WTC11 (cell line): ENCODE measurements around the gene MACC1. TPM values are rescaled to one million over a fixed set of nuclear protein-coding genes. Genes with fewer than 3 reads are reported as not detected.

Experiments used
- ATAC-seq: fragments of 200-7000 bp; cut with Tn5 transposase; 2 replicates; pipeline ENCODE4 v1.10.0; 2021; ENCODE audit warnings: mild to moderate bottlenecking, moderate library complexity
- CTCF ChIA-PET: fragments of 300-600 bp; sonication (Branson Sonifier 250); formaldehyde crosslinking; loops from one replicate; lab custom pipeline; 2021; ENCODE audit warnings: antibody characterized with exemption; lab: Charles Lee
- POLR2A ChIA-PET: fragments of 350-600 bp; sonication (Branson Sonifier 250); formaldehyde crosslinking; loops from one replicate; lab custom pipeline; 2021; ENCODE audit warnings: antibody characterized with exemption; lab: Charles Lee
- DNase-seq: peaks from one replicate; pipeline ENCODE4 v3.0.0; 2021; ENCODE audit warnings: low spot score
- H3K27ac Mint-ChIP-seq: 2 replicates; pipeline ENCODE4 v1.8.0; 2021; ENCODE audit warnings: mixed read lengths
- H3K27me3 Mint-ChIP-seq: 2 replicates; pipeline ENCODE4 v1.8.0; 2021; ENCODE audit warnings: low read depth, mild to moderate bottlenecking, moderate library complexity, mixed read lengths
- H3K36me3 Mint-ChIP-seq: 2 replicates; pipeline ENCODE4 v1.8.0; 2021; ENCODE audit warnings: mixed read lengths
- H3K4me1 Mint-ChIP-seq: 2 replicates; pipeline ENCODE4 v1.8.0; 2022; ENCODE audit warnings: mixed read lengths
- H3K4me3 Mint-ChIP-seq: 2 replicates; pipeline ENCODE4 v1.8.0; 2021; ENCODE audit warnings: mild to moderate bottlenecking, moderate library complexity, mixed read lengths
- H3K9me3 Mint-ChIP-seq: 2 replicates; pipeline ENCODE4 v1.8.0; 2021; ENCODE audit warnings: mixed read lengths
- NFE2L1 ChIP-seq: sonication (generic); formaldehyde crosslinking; IDR thresholded peaks from 2 replicates; pipeline ENCODE4 v1.8.1; 2023; ENCODE audit warnings: missing genetic modification reagents
- NFYB ChIP-seq: sonication (generic); formaldehyde crosslinking; conservative IDR thresholded peaks from 2 replicates; pipeline ENCODE4 v1.8.0; 2022; ENCODE audit warnings: low read depth, missing genetic modification reagents
- NR2C2 ChIP-seq: sonication (generic); formaldehyde crosslinking; IDR thresholded peaks from 2 replicates; pipeline ENCODE4 v1.8.0; 2022; ENCODE audit warnings: mild to moderate bottlenecking, missing genetic modification reagents
- RELA ChIP-seq: sonication (generic); formaldehyde crosslinking; IDR thresholded peaks from 2 replicates; pipeline ENCODE4 v1.8.1; 2022; ENCODE audit warnings: missing genetic modification reagents, mild to moderate bottlenecking, borderline replicate concordance
- SOX15 ChIP-seq: fragments of 250-450 bp; sonication (Bioruptor Pico); IDR thresholded peaks from 2 replicates; pipeline ENCODE4 v1.9.0; 2021; ENCODE audit warnings: mild to moderate bottlenecking
- TCF7 ChIP-seq: sonication (generic); formaldehyde crosslinking; IDR thresholded peaks from 2 replicates; pipeline ENCODE4 v1.8.0; 2022; ENCODE audit warnings: mild to moderate bottlenecking, low read depth, missing genetic modification reagents, moderate library complexity
- TEAD4 ChIP-seq: sonication (generic); formaldehyde crosslinking; IDR thresholded peaks from 2 replicates; pipeline ENCODE4 v1.8.0; 2022; ENCODE audit warnings: mild to moderate bottlenecking, missing genetic modification reagents
- ZNF263 ChIP-seq: sonication (generic); formaldehyde crosslinking; IDR thresholded peaks from 2 replicates; pipeline ENCODE4 v1.8.1; 2022; ENCODE audit warnings: low read depth, mild to moderate bottlenecking, moderate library complexity, missing genetic modification reagents
- ZNF396 ChIP-seq: fragments of 250-450 bp; sonication (Bioruptor Pico); IDR thresholded peaks from 2 replicates; pipeline ENCODE4 v1.8.0; 2021; ENCODE audit warnings: mild to moderate bottlenecking, moderate library complexity, borderline replicate concordance
- ZNF416 ChIP-seq: fragments of 250-450 bp; sonication (Bioruptor Pico); IDR thresholded peaks from 2 replicates; pipeline ENCODE4 v1.9.0; 2021; ENCODE audit warnings: mild to moderate bottlenecking, inconsistent platforms
- ZNF671 ChIP-seq: fragments of 250-450 bp; sonication (Bioruptor Pico); IDR thresholded peaks from 2 replicates; pipeline ENCODE4 v1.8.0; 2021; ENCODE audit warnings: mild to moderate bottlenecking
- total RNA-seq: library from RNA; stranded (reverse); gene quantifications from 3 replicates; pipeline ENCODE4 v1.2.3, GENCODE V29; 2021
- TF ChIP-seq, protein P1 (sequence below): fragments of 200-600 bp; IDR thresholded peaks from 2 replicates; pipeline ENCODE4 v1.8.0; 2022; ENCODE audit warnings: antibody characterized with exemption
- TF ChIP-seq, protein P2 (sequence below): sonication (generic); formaldehyde crosslinking; IDR thresholded peaks from 2 replicates; pipeline ENCODE4 v1.8.0; 2022; ENCODE audit warnings: mild to moderate bottlenecking, missing genetic modification reagents
- TF ChIP-seq, protein P3 (sequence below): sonication (generic); formaldehyde crosslinking; IDR thresholded peaks from 2 replicates; pipeline ENCODE4 v1.8.1; 2023; ENCODE audit warnings: mild to moderate bottlenecking, missing genetic modification reagents, borderline replicate concordance
- TF ChIP-seq, protein P4 (sequence below): sonication (generic); formaldehyde crosslinking; IDR thresholded peaks from 2 replicates; pipeline ENCODE4 v1.8.0; 2022; ENCODE audit warnings: missing genetic modification reagents

MACC1 gene
- total RNA-seq, 1 experiment from 2014 or later = 14.6 TPM

DNA sequence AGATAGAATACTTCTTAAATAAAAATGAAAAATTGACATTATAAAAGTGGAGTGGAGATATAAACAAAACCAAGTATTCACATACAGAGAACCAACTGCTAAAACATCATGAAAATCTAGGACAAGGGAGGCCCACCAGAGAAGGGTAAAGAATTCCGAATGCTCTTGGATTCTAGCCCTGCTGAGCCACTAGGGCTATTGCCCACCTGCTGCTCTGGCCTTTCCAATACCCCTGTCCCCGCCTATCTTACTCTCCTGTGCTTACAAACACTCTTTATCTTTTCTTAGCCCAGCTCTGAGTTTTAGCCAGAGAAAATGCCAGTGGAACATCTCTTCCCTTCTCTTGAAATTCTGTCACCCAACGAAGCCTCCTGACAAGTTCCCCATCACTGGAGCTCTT is 100.3 kb downstream of the MACC1 start:
- Mint-ChIP-seq H3K4me3 (no peak overlapping the region), H3K27me3 (no peaks in the 10 kb centered on the region), H3K4me1 (peaks cover 84% of the 10 kb centered on the region), H3K36me3 (peaks cover 27% of the 10 kb centered on the region)
- DNase-seq (peak; percentile 42), ATAC-seq (peak; percentile 69)
- ChIA-PET CTCF (no interaction called here), POLR2A (no interaction called here)
- TF ChIP-seq, protein P1, sequence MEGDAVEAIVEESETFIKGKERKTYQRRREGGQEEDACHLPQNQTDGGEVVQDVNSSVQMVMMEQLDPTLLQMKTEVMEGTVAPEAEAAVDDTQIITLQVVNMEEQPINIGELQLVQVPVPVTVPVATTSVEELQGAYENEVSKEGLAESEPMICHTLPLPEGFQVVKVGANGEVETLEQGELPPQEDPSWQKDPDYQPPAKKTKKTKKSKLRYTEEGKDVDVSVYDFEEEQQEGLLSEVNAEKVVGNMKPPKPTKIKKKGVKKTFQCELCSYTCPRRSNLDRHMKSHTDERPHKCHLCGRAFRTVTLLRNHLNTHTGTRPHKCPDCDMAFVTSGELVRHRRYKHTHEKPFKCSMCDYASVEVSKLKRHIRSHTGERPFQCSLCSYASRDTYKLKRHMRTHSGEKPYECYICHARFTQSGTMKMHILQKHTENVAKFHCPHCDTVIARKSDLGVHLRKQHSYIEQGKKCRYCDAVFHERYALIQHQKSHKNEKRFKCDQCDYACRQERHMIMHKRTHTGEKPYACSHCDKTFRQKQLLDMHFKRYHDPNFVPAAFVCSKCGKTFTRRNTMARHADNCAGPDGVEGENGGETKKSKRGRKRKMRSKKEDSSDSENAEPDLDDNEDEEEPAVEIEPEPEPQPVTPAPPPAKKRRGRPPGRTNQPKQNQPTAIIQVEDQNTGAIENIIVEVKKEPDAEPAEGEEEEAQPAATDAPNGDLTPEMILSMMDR = no peak
- TF ChIP-seq NR2C2 (CRISPR knock-in tag) = no peak
- TF ChIP-seq, protein P2, sequence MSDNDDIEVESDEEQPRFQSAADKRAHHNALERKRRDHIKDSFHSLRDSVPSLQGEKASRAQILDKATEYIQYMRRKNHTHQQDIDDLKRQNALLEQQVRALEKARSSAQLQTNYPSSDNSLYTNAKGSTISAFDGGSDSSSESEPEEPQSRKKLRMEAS (CRISPR knock-in tag) = no peak
- TF ChIP-seq, all 79 proteins: peak for 0
- Mint-ChIP-seq H3K9me3 (peaks cover 3% of the 10 kb centered on the region; the same call in 1 of the 2 replicates), H3K27ac (peak overlapping the region; percentile 61)

DNA sequence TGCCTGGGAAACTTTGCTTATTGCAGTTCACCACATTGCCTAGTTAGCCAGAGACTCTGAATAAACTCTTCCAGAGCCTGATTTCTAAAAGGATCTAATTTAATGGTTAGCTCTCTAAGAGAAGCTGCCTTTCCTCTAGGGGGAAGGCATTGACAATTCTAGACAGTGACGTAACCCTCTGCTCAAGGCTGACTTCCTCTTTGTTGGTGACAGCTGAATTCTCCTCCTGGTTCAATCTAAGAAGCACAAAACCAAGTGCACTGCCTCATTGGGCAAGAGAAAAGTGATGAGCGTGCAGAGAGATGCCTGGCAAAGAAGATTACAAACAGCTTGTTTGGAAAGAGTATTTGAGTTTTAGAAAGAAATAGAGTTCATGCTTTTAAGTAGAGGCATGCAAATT is 102.7 kb downstream of the MACC1 start:
- Mint-ChIP-seq H3K27me3 (no peaks in the 10 kb centered on the region), H3K9me3 (peaks cover 3% of the 10 kb centered on the region; the same call in 1 of the 2 replicates), H3K36me3 (peaks cover 39% of the 10 kb centered on the region), H3K27ac (peak overlapping the region; percentile 58), H3K4me1 (peaks cover 89% of the 10 kb centered on the region), H3K4me3 (no peak overlapping the region)
- no peak for DNase-seq
- peak; percentile 49 for ATAC-seq
- no peak for TF ChIP-seq SOX15 (CRISPR knock-in tag)
- no peak for TF ChIP-seq NFE2L1
- no peak for TF ChIP-seq RELA
- no peak for TF ChIP-seq NFYB
- TF ChIP-seq ZNF396 (CRISPR knock-in tag) = no peak
- no peak for TF ChIP-seq ZNF416 (CRISPR knock-in tag)
- TF ChIP-seq ZNF671 (CRISPR knock-in tag) = no peak
- TF ChIP-seq, protein P3, sequence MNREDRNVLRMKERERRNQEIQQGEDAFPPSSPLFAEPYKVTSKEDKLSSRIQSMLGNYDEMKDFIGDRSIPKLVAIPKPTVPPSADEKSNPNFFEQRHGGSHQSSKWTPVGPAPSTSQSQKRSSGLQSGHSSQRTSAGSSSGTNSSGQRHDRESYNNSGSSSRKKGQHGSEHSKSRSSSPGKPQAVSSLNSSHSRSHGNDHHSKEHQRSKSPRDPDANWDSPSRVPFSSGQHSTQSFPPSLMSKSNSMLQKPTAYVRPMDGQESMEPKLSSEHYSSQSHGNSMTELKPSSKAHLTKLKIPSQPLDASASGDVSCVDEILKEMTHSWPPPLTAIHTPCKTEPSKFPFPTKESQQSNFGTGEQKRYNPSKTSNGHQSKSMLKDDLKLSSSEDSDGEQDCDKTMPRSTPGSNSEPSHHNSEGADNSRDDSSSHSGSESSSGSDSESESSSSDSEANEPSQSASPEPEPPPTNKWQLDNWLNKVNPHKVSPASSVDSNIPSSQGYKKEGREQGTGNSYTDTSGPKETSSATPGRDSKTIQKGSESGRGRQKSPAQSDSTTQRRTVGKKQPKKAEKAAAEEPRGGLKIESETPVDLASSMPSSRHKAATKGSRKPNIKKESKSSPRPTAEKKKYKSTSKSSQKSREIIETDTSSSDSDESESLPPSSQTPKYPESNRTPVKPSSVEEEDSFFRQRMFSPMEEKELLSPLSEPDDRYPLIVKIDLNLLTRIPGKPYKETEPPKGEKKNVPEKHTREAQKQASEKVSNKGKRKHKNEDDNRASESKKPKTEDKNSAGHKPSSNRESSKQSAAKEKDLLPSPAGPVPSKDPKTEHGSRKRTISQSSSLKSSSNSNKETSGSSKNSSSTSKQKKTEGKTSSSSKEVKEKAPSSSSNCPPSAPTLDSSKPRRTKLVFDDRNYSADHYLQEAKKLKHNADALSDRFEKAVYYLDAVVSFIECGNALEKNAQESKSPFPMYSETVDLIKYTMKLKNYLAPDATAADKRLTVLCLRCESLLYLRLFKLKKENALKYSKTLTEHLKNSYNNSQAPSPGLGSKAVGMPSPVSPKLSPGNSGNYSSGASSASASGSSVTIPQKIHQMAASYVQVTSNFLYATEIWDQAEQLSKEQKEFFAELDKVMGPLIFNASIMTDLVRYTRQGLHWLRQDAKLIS (CRISPR knock-in tag) = no peak
- TF ChIP-seq ZNF263 = no peak
- no peak for TF ChIP-seq TEAD4
- TF ChIP-seq, protein P1 = no peak
- TF ChIP-seq, protein P4, sequence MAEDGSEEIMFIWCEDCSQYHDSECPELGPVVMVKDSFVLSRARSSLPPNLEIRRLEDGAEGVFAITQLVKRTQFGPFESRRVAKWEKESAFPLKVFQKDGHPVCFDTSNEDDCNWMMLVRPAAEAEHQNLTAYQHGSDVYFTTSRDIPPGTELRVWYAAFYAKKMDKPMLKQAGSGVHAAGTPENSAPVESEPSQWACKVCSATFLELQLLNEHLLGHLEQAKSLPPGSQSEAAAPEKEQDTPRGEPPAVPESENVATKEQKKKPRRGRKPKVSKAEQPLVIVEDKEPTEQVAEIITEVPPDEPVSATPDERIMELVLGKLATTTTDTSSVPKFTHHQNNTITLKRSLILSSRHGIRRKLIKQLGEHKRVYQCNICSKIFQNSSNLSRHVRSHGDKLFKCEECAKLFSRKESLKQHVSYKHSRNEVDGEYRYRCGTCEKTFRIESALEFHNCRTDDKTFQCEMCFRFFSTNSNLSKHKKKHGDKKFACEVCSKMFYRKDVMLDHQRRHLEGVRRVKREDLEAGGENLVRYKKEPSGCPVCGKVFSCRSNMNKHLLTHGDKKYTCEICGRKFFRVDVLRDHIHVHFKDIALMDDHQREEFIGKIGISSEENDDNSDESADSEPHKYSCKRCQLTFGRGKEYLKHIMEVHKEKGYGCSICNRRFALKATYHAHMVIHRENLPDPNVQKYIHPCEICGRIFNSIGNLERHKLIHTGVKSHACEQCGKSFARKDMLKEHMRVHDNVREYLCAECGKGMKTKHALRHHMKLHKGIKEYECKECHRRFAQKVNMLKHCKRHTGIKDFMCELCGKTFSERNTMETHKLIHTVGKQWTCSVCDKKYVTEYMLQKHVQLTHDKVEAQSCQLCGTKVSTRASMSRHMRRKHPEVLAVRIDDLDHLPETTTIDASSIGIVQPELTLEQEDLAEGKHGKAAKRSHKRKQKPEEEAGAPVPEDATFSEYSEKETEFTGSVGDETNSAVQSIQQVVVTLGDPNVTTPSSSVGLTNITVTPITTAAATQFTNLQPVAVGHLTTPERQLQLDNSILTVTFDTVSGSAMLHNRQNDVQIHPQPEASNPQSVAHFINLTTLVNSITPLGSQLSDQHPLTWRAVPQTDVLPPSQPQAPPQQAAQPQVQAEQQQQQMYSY = no peak
- no peak for TF ChIP-seq TCF7 (CRISPR knock-in tag)
- TF ChIP-seq, all 79 proteins: peak for 0
- ChIA-PET POLR2A (no interaction called here), CTCF (no interaction called here)
